Heart left ventricle (tissue), 16 donors: ENCODE results near the gene CDKN3. TPM values are rescaled to one million over a fixed set of nuclear protein-coding genes. Genes with fewer than 3 reads are reported as not detected.

ENCODE experiments used
- ATAC-seq, 4 donors: fragments of 200-7000 bp; cut with Tn5 transposase; one replicate each; pipeline ENCODE4 v1.9.1; 2020 to 2022; ENCODE audit warnings: moderate library complexity in 4 of 4, mild to moderate bottlenecking in 3 of 4, moderate number of reproducible peaks in 1 of 4
- DNase-seq, 5 donors: peaks; one replicate each; pipeline ENCODE4 v3.0.0-alpha.2; 2020
- H3K27ac ChIP-seq, 12 donors: fragments of 200-600 bp; sonication (generic) in 4 of 12; one replicate each; pipeline versions ENCODE4 v1.5.0 to v1.8.0; 2016 to 2022; ENCODE audit warnings: mild to moderate bottlenecking in 2 of 12
- H3K27me3 ChIP-seq, 9 donors: fragments of 200-600 bp; sonication (generic) in 2 of 9; one replicate each; pipeline versions ENCODE4 v1.5.1 to v1.8.0; 2016 to 2022; ENCODE audit warnings: mild to moderate bottlenecking in 3 of 9
- H3K36me3 ChIP-seq, 9 donors: fragments of 200-600 bp; sonication (generic) in 2 of 9; one replicate each; pipeline versions ENCODE4 v1.5.0 to v1.8.0; 2018 to 2022; ENCODE audit warnings: mild to moderate bottlenecking in 2 of 9
- H3K4me1 ChIP-seq, 12 donors: fragments of 200-600 bp; sonication (generic) in 4 of 12; one replicate each; pipeline versions ENCODE4 v1.5.0 to v1.8.0; 2016 to 2022; ENCODE audit warnings: mild to moderate bottlenecking in 3 of 12
- H3K4me3 ChIP-seq, 12 donors: fragments of 200-600 bp; sonication (generic) in 4 of 12; one replicate each; pipeline versions ENCODE4 v1.5.0 to v1.8.0; 2017 to 2022; ENCODE audit warnings: mild to moderate bottlenecking in 9 of 12, moderate library complexity in 4 of 12
- H3K9me3 ChIP-seq, 12 donors: fragments of 200-600 bp; sonication (generic) in 4 of 12; one replicate each; pipeline versions ENCODE4 v1.5.0 to v1.8.0; 2016 to 2022; ENCODE audit warnings: mild to moderate bottlenecking in 1 of 12
- POLR2A ChIP-seq, 2 donors: fragments of 450-650 bp; IDR thresholded peaks; one replicate each; pipeline ENCODE4 v1.6.1; 2017; ENCODE audit warnings: antibody characterized with exemption in 2 of 2, mild to moderate bottlenecking in 2 of 2, moderate library complexity in 2 of 2
- whole genome bisulfite sequencing, 4 donors: extraction: QIAGEN DNeasy Blood & Tissue Kit in 2 of 4; methylation state at CpG; one replicate each; pipeline versions ENCODE4 v1.1.5 to v1.1.7; 2013 to 2018; 5-methylcytosine and 5-hydroxymethylcytosine counted together
- intact Hi-C, 10 donors: fragments of 100-400 bp; cut with DNase I; formaldehyde crosslinking; loops; one replicate each; pipeline versions ENCODE4 v1.11.1 to v1.14.2; 2022
- polyA plus RNA-seq, 2 donors: library from polyadenylated mRNA; stranded (reverse); fragments of 200-250 nt; gene quantifications; one replicate each; pipeline ENCODE4 v1.2.3, GENCODE V29; 2013
- total RNA-seq, 9 donors: library from RNA; depleted of rRNA in 2 of 9; stranded (reverse); fragments of >200 nt in 2 of 9; fragmentation: NEBNext Ultra II Directional in 3 of 9; extraction: Animal tissue kit (Norgen Biotek cat#: 25700) in 3 of 9; gene quantifications; one replicate each; pipeline versions ENCODE4 v1.1.0 to v1.2.4, GENCODE V29; 2016 to 2023
- TF ChIP-seq, protein P1 (sequence below), 12 donors: fragments of 200-600 bp; sonication (generic) in 4 of 12; IDR thresholded peaks; one replicate each; pipeline versions ENCODE4 v1.5.0 to v1.8.0; 2018 to 2022; ENCODE audit warnings: antibody characterized with exemption in 12 of 12, mild to moderate bottlenecking in 5 of 12
- donor health status: ischemic (EF 13 %, LVEDD 7.1; RV severe dilation, severe dysfunction).
- donor health status: healthy with polysubstance abuse.
- donor health status: DM: no; HTN: yes; CAD: no.
- donor health status: DM: no; HTN: no; CAD: no.
- donor health status: ischemic (EF 25% LVEDD 6.9; RV normal size, moderate dysfunction).
- donor health status: ischemic (EF 25% LVEDD 5.7; RV mildly dilated, moderate dysfunction).
- donor health status: healthy.
- donor health status: DM: yes; HTN: yes; CAD: no.
- donor health status: ischemic (EF 35%, LVEDD 5.7; RV mildly dilated, moderate dysfunction).
- donor health status: nonischemic (EF 11% LVEDD 7.7; RV severe dilation, severe dysfunction).
- donor health status: DM: yes; HTN: yes; CAD: no.
- donor health status: PGD.
- donor health status: ischemic (EF 29% LVEDD 5.4; RV normal size, mild dysfunction).
- donor health status: nonischemic (EF 23%, LVEDD 6.1; RV moderate dilation, normal function).

CDKN3 gene
- total and polyA plus RNA-seq, 11 donors, result 1.9 to 25.5 (median 4.4) TPM

DNA sequence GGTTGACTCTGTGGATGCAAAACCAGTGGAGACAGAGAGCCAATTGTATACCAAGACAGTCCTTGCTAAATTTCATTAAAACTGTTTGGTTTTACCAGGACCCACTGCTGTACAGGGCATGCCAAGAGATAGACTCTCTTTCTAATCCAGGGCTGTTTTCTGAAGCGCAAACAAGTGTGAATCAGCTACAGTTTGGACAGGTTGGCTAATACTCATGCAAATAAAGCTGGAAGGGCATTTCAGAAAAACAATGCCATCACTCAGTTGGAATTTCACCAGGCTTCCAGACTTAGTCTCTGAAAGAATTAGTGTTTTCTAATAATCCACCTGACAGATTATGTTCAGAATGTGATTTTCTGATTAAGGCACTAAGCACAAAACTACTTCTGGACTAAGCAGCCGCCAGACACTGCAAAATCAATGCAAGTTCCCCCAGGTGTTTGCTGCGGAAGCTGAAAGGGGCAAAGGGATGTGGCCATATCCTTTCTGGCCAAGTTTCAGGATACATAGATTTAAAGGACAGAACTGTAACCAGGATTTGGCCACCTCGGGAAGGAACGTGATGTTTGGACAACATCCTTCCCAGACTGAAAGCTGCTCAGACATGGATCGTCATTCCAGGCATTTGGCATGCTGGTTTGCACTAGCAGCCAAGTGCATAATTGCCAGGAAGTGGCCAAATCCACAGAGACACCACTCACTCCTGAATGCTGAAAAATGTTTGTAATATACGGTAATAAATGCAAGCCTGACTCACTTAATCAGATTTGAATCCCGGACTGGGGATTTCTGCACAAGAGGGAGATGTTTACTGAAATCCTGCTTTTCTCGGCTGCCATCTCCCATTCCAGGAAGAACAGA lies 32.0 kb upstream of the CDKN3 start:
- peak; percentile 24 to 91 (median 83) for ATAC-seq

DNA sequence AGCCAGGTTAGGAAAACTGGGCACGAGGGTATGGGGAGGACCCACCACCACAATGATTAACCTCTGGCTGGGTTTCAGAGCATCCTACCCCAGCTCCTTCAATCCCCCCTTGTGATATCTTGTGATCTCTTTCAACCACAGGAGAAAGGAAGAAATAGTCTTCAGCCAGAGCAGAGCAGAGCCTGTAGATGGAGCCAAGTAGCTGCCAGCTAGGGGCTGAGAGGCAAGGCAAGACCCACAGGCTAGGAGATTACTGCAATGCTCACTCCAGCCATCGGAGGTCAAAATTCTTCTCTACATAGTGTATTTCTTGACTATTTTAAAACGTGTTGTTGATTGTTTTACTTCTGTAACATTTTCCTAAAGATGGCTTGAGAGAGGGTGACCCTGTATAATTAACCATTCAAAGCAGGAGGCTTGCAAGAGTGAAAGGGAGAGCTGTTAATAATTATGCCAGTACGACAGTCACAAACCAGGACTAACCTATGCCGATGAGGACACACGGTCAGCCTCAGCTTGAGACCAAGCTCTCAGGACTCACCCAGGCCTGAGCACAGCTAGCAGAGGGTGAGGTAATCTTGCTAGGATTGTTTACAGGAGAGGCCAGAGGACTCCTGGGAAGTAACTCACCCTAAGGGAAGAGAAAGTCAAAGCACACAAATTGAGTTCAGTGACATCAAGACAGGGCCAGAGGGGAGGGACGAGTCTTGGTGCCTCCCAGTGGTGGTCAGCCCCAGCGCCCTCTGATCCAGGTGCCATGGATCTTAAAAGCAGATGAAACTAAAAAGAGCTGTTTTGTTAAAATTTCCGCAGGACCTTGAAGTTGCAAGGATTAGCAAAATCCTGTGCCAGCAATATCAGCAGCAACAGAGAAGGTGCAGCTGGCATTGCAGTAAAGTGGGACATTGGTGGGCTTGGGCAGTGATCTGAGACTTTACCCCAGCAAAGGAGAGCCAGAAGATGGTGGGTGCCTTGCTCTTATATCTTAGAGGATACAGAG lies 29.8 kb upstream of the CDKN3 start:
- H3K27ac ChIP-seq, result peak overlapping the region in 2 of 12 donors; percentile 54 to 90
- ATAC-seq (peak; percentile 56 to 76 (median 60)), DNase-seq (peak in 2 of 5 donors; percentile 33 to 42)
- 60 to 65% (median 62%) methylated on average over 9 of the region's 9 CpGs for WGBS, 4 donors
- intact Hi-C loops, result loop anchor here in 1 of 10 donors (5.0 kb wide), 1 partner anchor 50 kb away; no protein-coding TSS in a partner anchor
- peaks cover 0 to 43% (median 14%) of the 10 kb centered on the region in 12 donors for H3K4me1 ChIP-seq
- H3K27me3 ChIP-seq, result no peaks in the 10 kb centered on the region
- no peaks in the 10 kb centered on the region for H3K36me3 ChIP-seq
- no peaks in the 10 kb centered on the region for H3K9me3 ChIP-seq
- TF ChIP-seq, protein P1, sequence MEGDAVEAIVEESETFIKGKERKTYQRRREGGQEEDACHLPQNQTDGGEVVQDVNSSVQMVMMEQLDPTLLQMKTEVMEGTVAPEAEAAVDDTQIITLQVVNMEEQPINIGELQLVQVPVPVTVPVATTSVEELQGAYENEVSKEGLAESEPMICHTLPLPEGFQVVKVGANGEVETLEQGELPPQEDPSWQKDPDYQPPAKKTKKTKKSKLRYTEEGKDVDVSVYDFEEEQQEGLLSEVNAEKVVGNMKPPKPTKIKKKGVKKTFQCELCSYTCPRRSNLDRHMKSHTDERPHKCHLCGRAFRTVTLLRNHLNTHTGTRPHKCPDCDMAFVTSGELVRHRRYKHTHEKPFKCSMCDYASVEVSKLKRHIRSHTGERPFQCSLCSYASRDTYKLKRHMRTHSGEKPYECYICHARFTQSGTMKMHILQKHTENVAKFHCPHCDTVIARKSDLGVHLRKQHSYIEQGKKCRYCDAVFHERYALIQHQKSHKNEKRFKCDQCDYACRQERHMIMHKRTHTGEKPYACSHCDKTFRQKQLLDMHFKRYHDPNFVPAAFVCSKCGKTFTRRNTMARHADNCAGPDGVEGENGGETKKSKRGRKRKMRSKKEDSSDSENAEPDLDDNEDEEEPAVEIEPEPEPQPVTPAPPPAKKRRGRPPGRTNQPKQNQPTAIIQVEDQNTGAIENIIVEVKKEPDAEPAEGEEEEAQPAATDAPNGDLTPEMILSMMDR (IDR thresholded peaks at IDR 0.05), result peak in 10 of 12 donors; percentile 15 to 56 (median 39)
- TF ChIP-seq POLR2A (IDR thresholded peaks at IDR 0.05), result no peak
- H3K4me3 ChIP-seq, result no peak overlapping the region

More for the DNA sequence above, 32.0 kb upstream of the CDKN3 start:
- peak overlapping the region in 9 of 12 donors; percentile 4 to 90 (median 54) for H3K27ac ChIP-seq
- peaks cover 0 to 43% (median 14%) of the 10 kb centered on the region in 12 donors for H3K4me1 ChIP-seq
- no peaks in the 10 kb centered on the region for H3K27me3 ChIP-seq
- H3K36me3 ChIP-seq, result no peaks in the 10 kb centered on the region
- no peak for TF ChIP-seq POLR2A (IDR thresholded peaks at IDR 0.05)
- TF ChIP-seq, protein P1 (IDR thresholded peaks at IDR 0.05), result no peak
- WGBS, 4 donors, result 36 to 52% (median 48%) methylated on average over 6 to 9 of the region's 9 CpGs
- peak in 4 of 5 donors; percentile 56 to 68 (median 62) for DNase-seq
- no peaks in the 10 kb centered on the region for H3K9me3 ChIP-seq
- intact Hi-C loops, result loop anchor here in 1 of 10 donors (5.0 kb wide), 1 partner anchor 53 kb away; no protein-coding TSS in a partner anchor
- H3K4me3 ChIP-seq, result no peak overlapping the region

DNA sequence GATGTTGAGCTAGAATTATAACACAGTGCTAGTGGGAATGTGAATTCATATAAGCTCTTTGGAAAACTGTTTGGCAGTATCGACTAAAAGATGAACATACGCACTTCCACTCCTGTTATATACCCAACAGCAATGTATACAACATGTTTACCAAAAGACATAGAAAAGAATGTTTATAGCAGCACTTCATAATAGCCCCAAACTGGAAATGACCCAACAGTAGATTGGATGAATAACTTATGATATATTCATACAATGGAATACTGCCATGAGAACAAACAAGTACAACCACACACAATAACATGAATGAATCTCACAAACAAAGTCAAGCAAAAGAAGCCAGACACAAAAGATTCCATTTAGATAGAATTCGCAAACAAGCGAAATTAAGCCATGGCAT lies 28.5 kb upstream of the CDKN3 start:
- TF ChIP-seq POLR2A (IDR thresholded peaks at IDR 0.05), result no peak
- TF ChIP-seq, protein P1 (IDR thresholded peaks at IDR 0.05), result no peak
- DNase-seq (no peak), ATAC-seq (no peak)
- no peak overlapping the region for H3K4me3 ChIP-seq
- no peaks in the 10 kb centered on the region for H3K36me3 ChIP-seq
- peaks cover 0 to 37% (median 14%) of the 10 kb centered on the region in 12 donors for H3K4me1 ChIP-seq
- intact Hi-C loops, result loop anchor here in 1 of 10 donors (5.0 kb wide), 1 partner anchor 49 kb away; no protein-coding TSS in a partner anchor
- no peak overlapping the region for H3K27ac ChIP-seq
- no peaks in the 10 kb centered on the region for H3K27me3 ChIP-seq
- 74 to 98% (median 91%) methylated on average over 4 of the region's 4 CpGs for WGBS, 4 donors
- no peaks in the 10 kb centered on the region for H3K9me3 ChIP-seq
